K562 (cell line): ENCODE results near the gene GATAD2B. TPM values are rescaled to one million over a fixed set of nuclear protein-coding genes. Genes with fewer than 3 reads are reported as not detected.

ENCODE experiments used
- ELF1 ChIP-seq: fragments of 200-800 bp; sonication (Bioruptor generic); IDR thresholded peaks from 2 replicates; pipeline ENCODE4 v1.6.1; 2016; ENCODE audit warnings: missing genetic modification characterization, missing compliant biosample characterization
- ERF ChIP-seq: fragments of 450-650 bp; formaldehyde crosslinking; IDR thresholded peaks from 2 replicates; pipeline ENCODE4 v1.4.0; 2020; ENCODE audit warnings: mild to moderate bottlenecking, mixed read lengths
- FOXK1 ChIP-seq: sonication (generic); formaldehyde crosslinking; IDR thresholded peaks from 2 replicates; pipeline ENCODE4 v1.8.0; 2022; ENCODE audit warnings: missing genetic modification reagents, mild to moderate bottlenecking, borderline replicate concordance
- FOXK2 ChIP-seq, 2 experiments: fragments of 450-650 bp; IDR thresholded peaks in 1 of 2; conservative IDR thresholded peaks in 1 of 2; 2 replicates each; pipeline ENCODE4 v1.6.1; 2016; ENCODE audit warnings: low read depth in 2 of 2, mild to moderate bottlenecking in 1 of 2
- HDGF ChIP-seq: fragments of 450-650 bp; IDR thresholded peaks from 2 replicates; pipeline ENCODE4 v1.6.1; 2016
- KLF13 ChIP-seq: fragments of 450-650 bp; IDR thresholded peaks from 2 replicates; pipeline ENCODE4 v1.6.1; 2016; ENCODE audit warnings: missing genetic modification characterization, low read depth, mild to moderate bottlenecking, missing compliant biosample characterization, moderate library complexity, borderline replicate concordance
- STAT5A ChIP-seq: IDR thresholded peaks from 2 replicates; pipeline ENCODE4 v1.6.1; 2012; ENCODE audit warnings: low read length, inconsistent platforms, borderline replicate concordance
- TRIM24 ChIP-seq, 2 experiments: fragments of 450-650 bp; IDR thresholded peaks; 2 replicates each; pipeline ENCODE4 v1.6.1; 2016
- ZFP30 ChIP-seq: fragments of 250-450 bp; sonication (Bioruptor Pico); IDR thresholded peaks from 2 replicates; pipeline ENCODE4 v1.8.0; 2022; ENCODE audit warnings: moderate library complexity, mild to moderate bottlenecking, inconsistent platforms, borderline replicate concordance
- ZNF175 ChIP-seq: fragments of 200-800 bp; sonication (Bioruptor generic); IDR thresholded peaks from 2 replicates; pipeline ENCODE4 v1.6.1; 2016; ENCODE audit warnings: low read depth, mild to moderate bottlenecking, missing genetic modification characterization, missing compliant biosample characterization
- ZNF232 ChIP-seq: sonication (generic); formaldehyde crosslinking; IDR thresholded peaks from 2 replicates; pipeline ENCODE4 v1.8.0; 2022; ENCODE audit warnings: mild to moderate bottlenecking, missing genetic modification reagents
- ZNF766 ChIP-seq: fragments of 200-800 bp; sonication (Bioruptor generic); conservative IDR thresholded peaks from 2 replicates; pipeline ENCODE4 v1.6.1; 2016; ENCODE audit warnings: missing genetic modification characterization, missing compliant biosample characterization
- ZNF77 ChIP-seq: fragments of 250-450 bp; sonication (Bioruptor Pico); IDR thresholded peaks from 2 replicates; pipeline ENCODE4 v1.5.0; 2020
- ZNF830 ChIP-seq: fragments of 250-450 bp; sonication (Bioruptor Pico); IDR thresholded peaks from 2 replicates; pipeline ENCODE4 v1.5.0; 2021; ENCODE audit warnings: mild to moderate bottlenecking
- polyA plus RNA-seq, 8 experiments: library from polyadenylated mRNA; depleted of rRNA in 4 of 8; stranded (reverse) in 5 of 8; unstranded in 3 of 8; fragments of >200 nt; fragmentation: Nextera tagmentation in 2 of 8; fragmentation: Illumina TruSeq in 1 of 8; extraction: Ambion mirVana in 2 of 8; extraction: Trizol in 1 of 8; gene quantifications; 2 replicates each; pipeline versions ENCODE4 v1.2.1 to v1.2.3, GENCODE V29; 2011 to 2014; ENCODE audit warnings: inconsistent platforms in 1 of 8, missing spikeins in 1 of 8
- total RNA-seq, 7 experiments: library from RNA; depleted of rRNA in 6 of 7; stranded (reverse); fragments of >200 nt in 6 of 7; fragmentation: Illumina TruSeq in 2 of 7; extraction: Trizol in 2 of 7; gene quantifications; 2 replicates each; pipeline versions ENCODE4 v1.2.1 to v1.2.3, GENCODE V29; 2011 to 2021; ENCODE audit warnings: low replicate concordance in 1 of 7
- TF ChIP-seq, protein P1 (sequence below): sonication (generic); formaldehyde crosslinking; IDR thresholded peaks from 2 replicates; pipeline ENCODE4 v1.8.1; 2022; ENCODE audit warnings: missing genetic modification reagents
- TF ChIP-seq, protein P2 (sequence below): fragments of 150-350 bp; conservative IDR thresholded peaks from 2 replicates; pipeline ENCODE4 v1.6.1; 2014; ENCODE audit warnings: low read length

The GATAD2B gene
- total and polyA plus RNA-seq, 9 of the 15 experiments (the other 6 are each of a cell fraction or from before 2014, with no cell fraction given) = 1.5 to 40.2 (median 4.9) TPM

DNA sequence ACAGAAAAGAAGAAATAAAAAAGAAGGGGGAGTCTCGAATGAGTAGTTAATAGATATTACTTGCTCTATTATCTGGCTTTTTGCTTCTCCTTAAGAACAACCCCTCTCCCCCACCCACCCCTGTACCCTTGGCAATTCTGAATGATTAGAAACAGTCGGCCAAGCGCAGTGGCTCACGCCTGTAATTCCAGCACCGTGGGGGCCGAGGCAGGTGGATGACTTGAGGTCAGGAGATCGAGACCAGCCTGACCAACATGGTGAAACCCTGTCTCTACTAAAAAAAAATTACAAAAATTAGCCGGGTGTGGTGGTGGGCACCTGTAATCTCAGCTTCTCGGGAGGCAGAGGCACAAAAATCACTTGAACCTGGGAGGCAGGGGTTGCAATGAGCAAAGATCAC is 42.7 kb downstream of the GATAD2B start (continued):
- TF ChIP-seq KLF13 (no peak), FOXK2 (conservative IDR thresholded peaks at IDR 0.05 in 1 of 2, IDR thresholded peaks at IDR 0.05 in 1 of 2; ENCODE audit: low read depth in 2 of 2) (no peak), ZNF830 (CRISPR knock-in tag) (no peak), ZNF77 (CRISPR knock-in tag) (no peak), FOXK1 (CRISPR knock-in tag) (no peak), ZFP30 (CRISPR knock-in tag) (no peak), ZNF232 (CRISPR knock-in tag) (no peak), HDGF (no peak), ERF (no peak), ELF1 (tag) (no peak), ZNF175 (CRISPR knock-in tag) (no peak), STAT5A (no peak), ZNF766 (CRISPR knock-in tag) (no peak), TRIM24 (IDR thresholded peaks at IDR 0.05) (no peak)
- TF ChIP-seq, protein P1, sequence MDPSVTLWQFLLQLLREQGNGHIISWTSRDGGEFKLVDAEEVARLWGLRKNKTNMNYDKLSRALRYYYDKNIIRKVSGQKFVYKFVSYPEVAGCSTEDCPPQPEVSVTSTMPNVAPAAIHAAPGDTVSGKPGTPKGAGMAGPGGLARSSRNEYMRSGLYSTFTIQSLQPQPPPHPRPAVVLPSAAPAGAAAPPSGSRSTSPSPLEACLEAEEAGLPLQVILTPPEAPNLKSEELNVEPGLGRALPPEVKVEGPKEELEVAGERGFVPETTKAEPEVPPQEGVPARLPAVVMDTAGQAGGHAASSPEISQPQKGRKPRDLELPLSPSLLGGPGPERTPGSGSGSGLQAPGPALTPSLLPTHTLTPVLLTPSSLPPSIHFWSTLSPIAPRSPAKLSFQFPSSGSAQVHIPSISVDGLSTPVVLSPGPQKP = no peak
- TF ChIP-seq, protein P2, sequence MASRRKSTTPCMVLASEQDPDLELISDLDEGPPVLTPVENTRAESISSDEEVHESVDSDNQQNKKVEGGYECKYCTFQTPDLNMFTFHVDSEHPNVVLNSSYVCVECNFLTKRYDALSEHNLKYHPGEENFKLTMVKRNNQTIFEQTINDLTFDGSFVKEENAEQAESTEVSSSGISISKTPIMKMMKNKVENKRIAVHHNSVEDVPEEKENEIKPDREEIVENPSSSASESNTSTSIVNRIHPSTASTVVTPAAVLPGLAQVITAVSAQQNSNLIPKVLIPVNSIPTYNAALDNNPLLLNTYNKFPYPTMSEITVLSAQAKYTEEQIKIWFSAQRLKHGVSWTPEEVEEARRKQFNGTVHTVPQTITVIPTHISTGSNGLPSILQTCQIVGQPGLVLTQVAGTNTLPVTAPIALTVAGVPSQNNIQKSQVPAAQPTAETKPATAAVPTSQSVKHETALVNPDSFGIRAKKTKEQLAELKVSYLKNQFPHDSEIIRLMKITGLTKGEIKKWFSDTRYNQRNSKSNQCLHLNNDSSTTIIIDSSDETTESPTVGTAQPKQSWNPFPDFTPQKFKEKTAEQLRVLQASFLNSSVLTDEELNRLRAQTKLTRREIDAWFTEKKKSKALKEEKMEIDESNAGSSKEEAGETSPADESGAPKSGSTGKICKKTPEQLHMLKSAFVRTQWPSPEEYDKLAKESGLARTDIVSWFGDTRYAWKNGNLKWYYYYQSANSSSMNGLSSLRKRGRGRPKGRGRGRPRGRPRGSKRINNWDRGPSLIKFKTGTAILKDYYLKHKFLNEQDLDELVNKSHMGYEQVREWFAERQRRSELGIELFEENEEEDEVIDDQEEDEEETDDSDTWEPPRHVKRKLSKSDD = no peak
